ENCODE measurements around the gene BATF. TPM values are rescaled to one million over a fixed set of nuclear protein-coding genes. Genes with fewer than 3 reads are reported as not detected.

The BATF gene
- total RNA-seq, 1 experiment from 2014 or later = 0.69 TPM

DNA sequence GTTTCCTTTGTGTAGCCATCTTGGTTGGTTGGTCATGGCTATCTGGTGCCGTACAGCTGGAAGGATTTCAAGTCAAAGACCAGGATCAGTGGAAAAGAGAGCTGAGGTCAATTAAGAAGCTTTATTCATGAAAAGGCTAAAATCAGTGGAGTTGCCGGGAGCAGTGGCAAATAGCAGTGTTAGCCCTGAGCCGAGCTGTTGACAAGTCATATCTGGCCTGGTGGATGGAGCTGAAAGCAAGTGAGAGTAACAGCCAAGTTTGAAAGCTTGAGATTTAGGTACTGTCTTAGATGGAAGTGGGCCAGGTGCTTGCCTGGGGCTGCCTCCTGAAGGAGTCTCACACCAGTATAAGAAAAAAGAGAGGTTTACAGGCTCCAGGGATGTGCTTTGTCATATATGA is 9.0 kb downstream of the BATF start:
- no peaks in the 10 kb centered on the region for H4K20me1 ChIP-seq (ENCODE audit: insufficient read depth)
- no peak for ATAC-seq
- no peaks in the 10 kb centered on the region for H3K27me3 ChIP-seq (ENCODE audit: insufficient read depth, low read length)
- H3K9ac ChIP-seq (ENCODE audit: low read length) = no peak overlapping the region
- intact Hi-C loops (cut with micrococcal nuclease) = no loop called here
- no TSS peak for BruUV-seq (replicated peaks)
- no peak overlapping the region for H3K27ac ChIP-seq (ENCODE audit: low read depth, low read length)
- no peak for DNase-seq (ENCODE audit: low read depth, low spot score)
- H3K79me2 ChIP-seq (ENCODE audit: insufficient read depth, low read length) = no peaks in the 10 kb centered on the region
- H3K9me2 ChIP-seq (ENCODE audit: insufficient read depth) = no peaks in the 10 kb centered on the region
- POLR2A ChIA-PET = no interaction called here
- TF ChIP-seq RAD21 (IDR thresholded peaks at IDR 0.05; ENCODE audit: low read depth) = no peak
- TF ChIP-seq, protein P1, sequence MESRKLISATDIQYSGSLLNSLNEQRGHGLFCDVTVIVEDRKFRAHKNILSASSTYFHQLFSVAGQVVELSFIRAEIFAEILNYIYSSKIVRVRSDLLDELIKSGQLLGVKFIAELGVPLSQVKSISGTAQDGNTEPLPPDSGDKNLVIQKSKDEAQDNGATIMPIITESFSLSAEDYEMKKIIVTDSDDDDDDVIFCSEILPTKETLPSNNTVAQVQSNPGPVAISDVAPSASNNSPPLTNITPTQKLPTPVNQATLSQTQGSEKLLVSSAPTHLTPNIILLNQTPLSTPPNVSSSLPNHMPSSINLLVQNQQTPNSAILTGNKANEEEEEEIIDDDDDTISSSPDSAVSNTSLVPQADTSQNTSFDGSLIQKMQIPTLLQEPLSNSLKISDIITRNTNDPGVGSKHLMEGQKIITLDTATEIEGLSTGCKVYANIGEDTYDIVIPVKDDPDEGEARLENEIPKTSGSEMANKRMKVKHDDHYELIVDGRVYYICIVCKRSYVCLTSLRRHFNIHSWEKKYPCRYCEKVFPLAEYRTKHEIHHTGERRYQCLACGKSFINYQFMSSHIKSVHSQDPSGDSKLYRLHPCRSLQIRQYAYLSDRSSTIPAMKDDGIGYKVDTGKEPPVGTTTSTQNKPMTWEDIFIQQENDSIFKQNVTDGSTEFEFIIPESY (IDR thresholded peaks at IDR 0.05; ENCODE audit: extremely low read depth, insufficient replicate concordance, low read length) = no peak
- TF ChIP-seq, protein P2, sequence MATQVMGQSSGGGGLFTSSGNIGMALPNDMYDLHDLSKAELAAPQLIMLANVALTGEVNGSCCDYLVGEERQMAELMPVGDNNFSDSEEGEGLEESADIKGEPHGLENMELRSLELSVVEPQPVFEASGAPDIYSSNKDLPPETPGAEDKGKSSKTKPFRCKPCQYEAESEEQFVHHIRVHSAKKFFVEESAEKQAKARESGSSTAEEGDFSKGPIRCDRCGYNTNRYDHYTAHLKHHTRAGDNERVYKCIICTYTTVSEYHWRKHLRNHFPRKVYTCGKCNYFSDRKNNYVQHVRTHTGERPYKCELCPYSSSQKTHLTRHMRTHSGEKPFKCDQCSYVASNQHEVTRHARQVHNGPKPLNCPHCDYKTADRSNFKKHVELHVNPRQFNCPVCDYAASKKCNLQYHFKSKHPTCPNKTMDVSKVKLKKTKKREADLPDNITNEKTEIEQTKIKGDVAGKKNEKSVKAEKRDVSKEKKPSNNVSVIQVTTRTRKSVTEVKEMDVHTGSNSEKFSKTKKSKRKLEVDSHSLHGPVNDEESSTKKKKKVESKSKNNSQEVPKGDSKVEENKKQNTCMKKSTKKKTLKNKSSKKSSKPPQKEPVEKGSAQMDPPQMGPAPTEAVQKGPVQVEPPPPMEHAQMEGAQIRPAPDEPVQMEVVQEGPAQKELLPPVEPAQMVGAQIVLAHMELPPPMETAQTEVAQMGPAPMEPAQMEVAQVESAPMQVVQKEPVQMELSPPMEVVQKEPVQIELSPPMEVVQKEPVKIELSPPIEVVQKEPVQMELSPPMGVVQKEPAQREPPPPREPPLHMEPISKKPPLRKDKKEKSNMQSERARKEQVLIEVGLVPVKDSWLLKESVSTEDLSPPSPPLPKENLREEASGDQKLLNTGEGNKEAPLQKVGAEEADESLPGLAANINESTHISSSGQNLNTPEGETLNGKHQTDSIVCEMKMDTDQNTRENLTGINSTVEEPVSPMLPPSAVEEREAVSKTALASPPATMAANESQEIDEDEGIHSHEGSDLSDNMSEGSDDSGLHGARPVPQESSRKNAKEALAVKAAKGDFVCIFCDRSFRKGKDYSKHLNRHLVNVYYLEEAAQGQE (IDR thresholded peaks at IDR 0.05; ENCODE audit: low read depth) = no peak
- TF ChIP-seq CEBPB (IDR thresholded peaks at IDR 0.05; ENCODE audit: low read depth) = no peak
- TF ChIP-seq EZH2phosphoT487 (IDR thresholded peaks at IDR 0.05; ENCODE audit: borderline replicate concordance) = no peak
- TF ChIP-seq CTCF (IDR thresholded peaks at IDR 0.05 in 2 of 3, conservative IDR thresholded peaks at IDR 0.05 in 1 of 3; ENCODE audit: borderline replicate concordance in 1 of 3, insufficient read depth in 1 of 3, low read depth in 2 of 3, low read length in 2 of 3) = no peak
- TF ChIP-seq FOSL1 (IDR thresholded peaks at IDR 0.05; ENCODE audit: low read depth) = no peak
- no peak for TF ChIP-seq SP1 (IDR thresholded peaks at IDR 0.05; ENCODE audit: low read depth)
- no peak for TF ChIP-seq ZNF274 (IDR thresholded peaks at IDR 0.05; ENCODE audit: low read depth, low read length)
- TF ChIP-seq EZH2 (IDR thresholded peaks at IDR 0.05) = no peak
- no peak for TF ChIP-seq POLR2A (IDR thresholded peaks at IDR 0.05; ENCODE audit: borderline replicate concordance, extremely low read depth, insufficient read depth, insufficient read length)
- no peak for TF ChIP-seq EGR1 (IDR thresholded peaks at IDR 0.05; ENCODE audit: low read depth)
- TF ChIP-seq SRF (IDR thresholded peaks at IDR 0.05; ENCODE audit: low read depth) = no peak
- no peak overlapping the region for H3K4me2 ChIP-seq (ENCODE audit: low read length)
- H3K9me3 ChIP-seq (ENCODE audit: control insufficient read depth in 1 of 2, insufficient read depth in 1 of 2, low read depth in 1 of 2, low read length in 2 of 2) = no peaks in the 10 kb centered on the region
- H3K4me3 ChIP-seq (replicated peaks in 1 of 2; ENCODE audit: low read depth in 1 of 2, low read length in 2 of 2) = no peak overlapping the region
- no peaks in the 10 kb centered on the region for H3K36me3 ChIP-seq (ENCODE audit: control insufficient read depth in 1 of 2, insufficient read depth in 2 of 2, low read length in 2 of 2)
- no peaks in the 10 kb centered on the region for H3K4me1 ChIP-seq (ENCODE audit: control insufficient read depth in 1 of 2, insufficient read depth in 2 of 2, low read length in 2 of 2)
- no peak overlapping the region for H2AFZ ChIP-seq (ENCODE audit: low read depth, low read length, poor library complexity, severe bottlenecking)
- RAD21 ChIA-PET (ENCODE audit: low non-redundant PET in 1 of 2, low total read pairs in 2 of 2, uncharacterized antibody in 2 of 2, unreplicated experiment in 2 of 2) = no interaction called here
- CTCF ChIA-PET = no interaction called here
